GM12878 (cell line): ENCODE measurements around the gene ALG8. TPM values are rescaled to one million over a fixed set of nuclear protein-coding genes. Genes with fewer than 3 reads are reported as not detected.

ENCODE experiments used
- CBX5 ChIP-seq: sonication (generic); IDR thresholded peaks from 2 replicates; pipeline ENCODE4 v1.6.1; 2016; ENCODE audit warnings: low read depth, moderate library complexity, mild to moderate bottlenecking, inconsistent platforms
- CREB1 ChIP-seq: IDR thresholded peaks from 2 replicates; pipeline ENCODE4 v1.6.1; 2012; ENCODE audit warnings: low read depth, mild to moderate bottlenecking, inconsistent platforms
- CREM ChIP-seq: IDR thresholded peaks from 2 replicates; pipeline ENCODE4 v1.6.1; 2014; ENCODE audit warnings: antibody characterized with exemption, low read depth
- EGR1 ChIP-seq, 2 experiments: IDR thresholded peaks; 1 replicate in 1 of 2; 2 replicates in 1 of 2; pipeline ENCODE4 v1.6.1; 2011 to 2012; ENCODE audit warnings: low read depth in 2 of 2, low read length in 2 of 2, borderline replicate concordance in 1 of 2, mild to moderate bottlenecking in 1 of 2, moderate library complexity in 1 of 2
- FOXM1 ChIP-seq: IDR thresholded peaks from 2 replicates; pipeline ENCODE4 v1.6.1; 2012; ENCODE audit warnings: low read depth, mild to moderate bottlenecking, inconsistent platforms, low read length, moderate library complexity
- GABPA ChIP-seq: IDR thresholded peaks from 2 replicates; pipeline ENCODE4 v1.6.1; 2014; ENCODE audit warnings: antibody characterized with exemption, low read depth, mild to moderate bottlenecking, inconsistent platforms
- MEF2A ChIP-seq: IDR thresholded peaks from 2 replicates; pipeline ENCODE4 v1.6.1; 2011; ENCODE audit warnings: low read depth, mild to moderate bottlenecking, low read length, moderate library complexity; ENCODE audit not compliant: insufficient read depth
- MEF2B ChIP-seq: fragments of 450-650 bp; IDR thresholded peaks from 2 replicates; pipeline ENCODE4 v1.6.1; 2018; ENCODE audit warnings: mild to moderate bottlenecking, moderate library complexity; ENCODE audit not compliant: partially characterized antibody, poor library complexity, severe bottlenecking
- MYB ChIP-seq: fragments of 150-350 bp; IDR thresholded peaks from 2 replicates; pipeline ENCODE4 v1.6.1; 2014; ENCODE audit warnings: mild to moderate bottlenecking, low read depth, low read length, borderline replicate concordance
- MYC ChIP-seq: IDR thresholded peaks from 2 replicates; pipeline ENCODE4 v1.6.1; 2011; ENCODE audit warnings: mild to moderate bottlenecking, low read length, moderate library complexity, inconsistent platforms; ENCODE audit not compliant: insufficient read depth, insufficient replicate concordance, insufficient read length, severe bottlenecking
- PBX3 ChIP-seq: IDR thresholded peaks from 2 replicates; pipeline ENCODE4 v1.6.1; 2011; ENCODE audit warnings: mild to moderate bottlenecking, low read depth, low read length, moderate library complexity; ENCODE audit not compliant: insufficient replicate concordance
- PKNOX1 ChIP-seq: fragments of 450-650 bp; IDR thresholded peaks from 2 replicates; pipeline ENCODE4 v1.6.1; 2016; ENCODE audit warnings: mild to moderate bottlenecking
- RAD51 ChIP-seq: fragments of 450-650 bp; IDR thresholded peaks from 2 replicates; pipeline ENCODE4 v1.6.1; 2016; ENCODE audit warnings: moderate library complexity, mild to moderate bottlenecking, inconsistent platforms
- RB1 ChIP-seq: fragments of 450-650 bp; formaldehyde crosslinking; IDR thresholded peaks from 2 replicates; pipeline ENCODE4 v1.6.1; 2017; ENCODE audit warnings: mild to moderate bottlenecking, borderline replicate concordance
- RUNX3 ChIP-seq: IDR thresholded peaks from 2 replicates; pipeline ENCODE4 v1.6.1; 2012; ENCODE audit warnings: low read length, inconsistent platforms
- SIN3A ChIP-seq: IDR thresholded peaks from 2 replicates; pipeline ENCODE4 v1.6.1; 2012; ENCODE audit warnings: low read depth, low read length, improper control_type of control experiment
- SMAD5 ChIP-seq: IDR thresholded peaks from 2 replicates; pipeline ENCODE4 v1.6.1; 2016; ENCODE audit warnings: antibody characterized with exemption, low read depth
- SP1 ChIP-seq: IDR thresholded peaks from one replicate; pipeline ENCODE4 v1.6.1; 2011; ENCODE audit warnings: low read depth, low read length
- SRF ChIP-seq, 2 experiments: IDR thresholded peaks; 2 replicates each; pipeline ENCODE4 v1.6.1; 2011; ENCODE audit warnings: low read depth in 2 of 2, low read length in 2 of 2, mild to moderate bottlenecking in 1 of 2, moderate library complexity in 1 of 2
- TAF1 ChIP-seq: IDR thresholded peaks from 2 replicates; pipeline ENCODE4 v1.6.1; 2011; ENCODE audit warnings: mild to moderate bottlenecking, low read depth, low read length, borderline replicate concordance
- ZZZ3 ChIP-seq: IDR thresholded peaks from 2 replicates; pipeline ENCODE4 v1.6.1; 2011; ENCODE audit warnings: low read depth; ENCODE audit not compliant: control insufficient read depth, insufficient read length
- polyA plus RNA-seq, 11 experiments: library from polyadenylated mRNA; depleted of rRNA in 4 of 11; unstranded in 6 of 11; stranded (reverse) in 5 of 11; fragments of >200 nt; fragmentation: Nextera tagmentation in 4 of 11; fragmentation: Illumina TruSeq in 1 of 11; extraction: Ambion mirVana in 4 of 11; extraction: Trizol in 1 of 11; gene quantifications; 1 replicate in 1 of 11; 2 replicates in 10 of 11; pipeline versions ENCODE4 v1.2.1 to v1.2.3, GENCODE V29; 2011 to 2016; ENCODE audit warnings: inconsistent platforms in 2 of 11, missing spikeins in 2 of 11, low read depth in 1 of 11
- total RNA-seq, 4 experiments: library from RNA; depleted of rRNA in 3 of 4; stranded (reverse); fragments of >200 nt in 3 of 4; fragmentation: Illumina TruSeq in 1 of 4; extraction: Trizol in 1 of 4; gene quantifications; 2 replicates each; pipeline versions ENCODE4 v1.2.1 to v1.2.3, GENCODE V29; 2013 to 2021
- TF ChIP-seq, protein P1 (sequence below): IDR thresholded peaks from 2 replicates; pipeline ENCODE4 v1.6.1; 2011; ENCODE audit warnings: low read depth, low read length, improper control_type of control experiment, borderline replicate concordance
- TF ChIP-seq, protein P2 (sequence below): fragments of 450-650 bp; formaldehyde crosslinking; IDR thresholded peaks from 2 replicates; pipeline ENCODE4 v1.5.0; 2022; ENCODE audit warnings: mild to moderate bottlenecking, missing genetic modification characterization

Gene ALG8
- total and polyA plus RNA-seq, 10 of the 15 experiments (the other 5 are each of a cell fraction or from before 2014, with no cell fraction given): 45.7 to 105 (median 68.4) TPM

GRCh38 chr11:78139422-78140391, at the start of gene ALG8 (continued):
- TF ChIP-seq, protein P1, sequence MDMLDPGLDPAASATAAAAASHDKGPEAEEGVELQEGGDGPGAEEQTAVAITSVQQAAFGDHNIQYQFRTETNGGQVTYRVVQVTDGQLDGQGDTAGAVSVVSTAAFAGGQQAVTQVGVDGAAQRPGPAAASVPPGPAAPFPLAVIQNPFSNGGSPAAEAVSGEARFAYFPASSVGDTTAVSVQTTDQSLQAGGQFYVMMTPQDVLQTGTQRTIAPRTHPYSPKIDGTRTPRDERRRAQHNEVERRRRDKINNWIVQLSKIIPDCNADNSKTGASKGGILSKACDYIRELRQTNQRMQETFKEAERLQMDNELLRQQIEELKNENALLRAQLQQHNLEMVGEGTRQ: no peak
- no peak for TF ChIP-seq MYB
- peak; percentile 67; the same call in 1 of the 2 replicates for TF ChIP-seq RB1
- TF ChIP-seq, protein P2, sequence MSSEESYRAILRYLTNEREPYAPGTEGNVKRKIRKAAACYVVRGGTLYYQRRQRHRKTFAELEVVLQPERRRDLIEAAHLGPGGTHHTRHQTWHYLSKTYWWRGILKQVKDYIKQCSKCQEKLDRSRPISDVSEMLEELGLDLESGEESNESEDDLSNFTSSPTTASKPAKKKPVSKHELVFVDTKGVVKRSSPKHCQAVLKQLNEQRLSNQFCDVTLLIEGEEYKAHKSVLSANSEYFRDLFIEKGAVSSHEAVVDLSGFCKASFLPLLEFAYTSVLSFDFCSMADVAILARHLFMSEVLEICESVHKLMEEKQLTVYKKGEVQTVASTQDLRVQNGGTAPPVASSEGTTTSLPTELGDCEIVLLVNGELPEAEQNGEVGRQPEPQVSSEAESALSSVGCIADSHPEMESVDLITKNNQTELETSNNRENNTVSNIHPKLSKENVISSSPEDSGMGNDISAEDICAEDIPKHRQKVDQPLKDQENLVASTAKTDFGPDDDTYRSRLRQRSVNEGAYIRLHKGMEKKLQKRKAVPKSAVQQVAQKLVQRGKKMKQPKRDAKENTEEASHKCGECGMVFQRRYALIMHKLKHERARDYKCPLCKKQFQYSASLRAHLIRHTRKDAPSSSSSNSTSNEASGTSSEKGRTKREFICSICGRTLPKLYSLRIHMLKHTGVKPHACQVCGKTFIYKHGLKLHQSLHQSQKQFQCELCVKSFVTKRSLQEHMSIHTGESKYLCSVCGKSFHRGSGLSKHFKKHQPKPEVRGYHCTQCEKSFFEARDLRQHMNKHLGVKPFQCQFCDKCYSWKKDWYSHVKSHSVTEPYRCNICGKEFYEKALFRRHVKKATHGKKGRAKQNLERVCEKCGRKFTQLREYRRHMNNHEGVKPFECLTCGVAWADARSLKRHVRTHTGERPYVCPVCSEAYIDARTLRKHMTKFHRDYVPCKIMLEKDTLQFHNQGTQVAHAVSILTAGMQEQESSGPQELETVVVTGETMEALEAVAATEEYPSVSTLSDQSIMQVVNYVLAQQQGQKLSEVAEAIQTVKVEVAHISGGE (CRISPR knock-in tag): no peak
- TF ChIP-seq PBX3: peak; percentile 16
- TF ChIP-seq SIN3A: peak; percentile 95; the same call in 1 of the 2 replicates
- TF ChIP-seq FOXM1: peak; percentile 32; the same call in 1 of the 2 replicates
- TF ChIP-seq PKNOX1: no peak
- TF ChIP-seq RUNX3: peak; percentile 79
- peak; percentile 85 for TF ChIP-seq MYC
- TF ChIP-seq RAD51: no peak
- peak; percentile 66 for TF ChIP-seq CREB1
- TF ChIP-seq SRF (IDR thresholded peaks at IDR 0.05; ENCODE audit: low read depth in 2 of 2, low read length in 2 of 2): 0 out of 4 replicates have a peak, but pooled peaks of 1 of the 2 experiments have one; percentile 21
- no peak for TF ChIP-seq MEF2B
- TF ChIP-seq SP1: peak; percentile 20
- TF ChIP-seq CREM: peak; percentile 54; the same call in 1 of the 2 replicates
- no peak for TF ChIP-seq CBX5
- TF ChIP-seq TAF1: peak; percentile 91
- peak; percentile 85 for TF ChIP-seq GABPA
- no peak for TF ChIP-seq ZZZ3
- no peak for TF ChIP-seq MEF2A
- TF ChIP-seq EGR1 (IDR thresholded peaks at IDR 0.05; ENCODE audit: borderline replicate concordance in 1 of 2, low read depth in 2 of 2, low read length in 2 of 2): peak in 1 of 2 experiments; percentile 63; a peak in 1 of 3 replicates
- TF ChIP-seq SMAD5: 0 out of 2 replicates have a peak, but pooled peaks have one; percentile 36
